Measurements from ENCODE around the gene TRUB2. TPM values are rescaled to one million over a fixed set of nuclear protein-coding genes. Genes with fewer than 3 reads are reported as not detected.
"Not testable (repeated sequence)": the region's sequence is repeated elsewhere in the genome, so short reads cannot be mapped to it uniquely, and the experiment has no call there.

TRUB2 gene
- total RNA-seq, 1 donor from 2014 or later = 35.5 TPM

- ATAC-seq (ENCODE audit: poor library complexity); DNase-seq; intact Hi-C loops (cut with DNase I): not testable (repeated sequence)
Observed at GRCh38 chr9:128279088-128280073, 42.9 kb downstream of the TRUB2 start.

GRCh38 chr9:128276574-128277270 is 45.5 kb downstream of the TRUB2 start:
- DNase-seq = no peak
- intact Hi-C loops (cut with DNase I) = no loop called here
- ATAC-seq (ENCODE audit: poor library complexity) = peak; percentile 11

GRCh38 chr9:128276008-128276573 is 46.2 kb downstream of the TRUB2 start, which contains the start of gene SWI5:
SWI5 (plus strand) TSS chr9:128276276.
- DNase-seq (peak; percentile 100), ATAC-seq (ENCODE audit: poor library complexity) (peak; percentile 98)
- intact Hi-C loops (cut with DNase I) = no loop called here

GRCh38 chr9:128275198-128276007 is 46.8 kb downstream of the TRUB2 start, which contains the start of gene GOLGA2:
GOLGA2 (minus strand) TSS chr9:128276007; CDS start chr9:128275976, 31 bp downstream.
- intact Hi-C loops (cut with DNase I) = no loop called here
- DNase-seq (no peak), ATAC-seq (ENCODE audit: poor library complexity) (peak; percentile 73)

- no peak for DNase-seq
- intact Hi-C loops (cut with DNase I) = no loop called here
- ATAC-seq (ENCODE audit: poor library complexity) = no peak
Observed at GRCh38 chr9:128274245-128274644, 48.0 kb downstream of the TRUB2 start.

GRCh38 chr9:128271512-128271911 is 50.7 kb downstream of the TRUB2 start:
- DNase-seq = no peak
- intact Hi-C loops (cut with DNase I) = no loop called here
- ATAC-seq (ENCODE audit: poor library complexity) = no peak

- ATAC-seq (ENCODE audit: poor library complexity) (no peak), DNase-seq (no peak)
- intact Hi-C loops (cut with DNase I) = no loop called here
Observed at GRCh38 chr9:128271112-128271511, 51.1 kb downstream of the TRUB2 start.

- intact Hi-C loops (cut with DNase I) = no loop called here
- ATAC-seq (ENCODE audit: poor library complexity) (no peak), DNase-seq (no peak)
Observed at GRCh38 chr9:128266868-128267590, 55.2 kb downstream of the TRUB2 start.

- ATAC-seq (ENCODE audit: poor library complexity) (no peak), DNase-seq (no peak)
- intact Hi-C loops (cut with DNase I) = no loop called here
Observed at GRCh38 chr9:128265348-128265847, 56.8 kb downstream of the TRUB2 start.

GRCh38 chr9:128262687-128263086 is 59.6 kb downstream of the TRUB2 start:
- ATAC-seq (ENCODE audit: poor library complexity) (no peak), DNase-seq (no peak)
- intact Hi-C loops (cut with DNase I) = no loop called here

- intact Hi-C loops (cut with DNase I) = no loop called here
- DNase-seq = no peak
- ATAC-seq (ENCODE audit: poor library complexity) = no peak
Observed at GRCh38 chr9:128260340-128260739, 61.9 kb downstream of the TRUB2 start.

- DNase-seq (no peak), ATAC-seq (ENCODE audit: poor library complexity) (no peak)
- intact Hi-C loops (cut with DNase I) = no loop called here
Observed at GRCh38 chr9:128259156-128259555, 63.1 kb downstream of the TRUB2 start.

- no peak for DNase-seq
- intact Hi-C loops (cut with DNase I) = no loop called here
- ATAC-seq (ENCODE audit: poor library complexity) = no peak
Observed at GRCh38 chr9:128258326-128258725, 63.9 kb downstream of the TRUB2 start.

- DNase-seq (no peak), ATAC-seq (ENCODE audit: poor library complexity) (no peak)
- intact Hi-C loops (cut with DNase I) = no loop called here
Observed at GRCh38 chr9:128257907-128258306, 64.3 kb downstream of the TRUB2 start.

GRCh38 chr9:128257086-128257825 is 65.0 kb downstream of the TRUB2 start:
- ATAC-seq (ENCODE audit: poor library complexity) (no peak), DNase-seq (peak; percentile 16)
- intact Hi-C loops (cut with DNase I) = no loop called here
